GM18505 (cell line): Measurements from ENCODE around the gene TRNP1.

Experiments
- ATAC-seq: cut with Tn5 transposase; IDR thresholded peaks from one replicate; pipeline ENCODE4 v1.9.1; 2021; ENCODE audit not compliant: unreplicated experiment
- POLR2A ChIP-seq: IDR thresholded peaks from 4 replicates; pipeline ENCODE4 v1.6.1; 2011; ENCODE audit warnings: borderline replicate concordance; ENCODE audit not compliant: insufficient read depth, insufficient read length; ENCODE audit errors: extremely low read depth

TRNP1 gene

DNA sequence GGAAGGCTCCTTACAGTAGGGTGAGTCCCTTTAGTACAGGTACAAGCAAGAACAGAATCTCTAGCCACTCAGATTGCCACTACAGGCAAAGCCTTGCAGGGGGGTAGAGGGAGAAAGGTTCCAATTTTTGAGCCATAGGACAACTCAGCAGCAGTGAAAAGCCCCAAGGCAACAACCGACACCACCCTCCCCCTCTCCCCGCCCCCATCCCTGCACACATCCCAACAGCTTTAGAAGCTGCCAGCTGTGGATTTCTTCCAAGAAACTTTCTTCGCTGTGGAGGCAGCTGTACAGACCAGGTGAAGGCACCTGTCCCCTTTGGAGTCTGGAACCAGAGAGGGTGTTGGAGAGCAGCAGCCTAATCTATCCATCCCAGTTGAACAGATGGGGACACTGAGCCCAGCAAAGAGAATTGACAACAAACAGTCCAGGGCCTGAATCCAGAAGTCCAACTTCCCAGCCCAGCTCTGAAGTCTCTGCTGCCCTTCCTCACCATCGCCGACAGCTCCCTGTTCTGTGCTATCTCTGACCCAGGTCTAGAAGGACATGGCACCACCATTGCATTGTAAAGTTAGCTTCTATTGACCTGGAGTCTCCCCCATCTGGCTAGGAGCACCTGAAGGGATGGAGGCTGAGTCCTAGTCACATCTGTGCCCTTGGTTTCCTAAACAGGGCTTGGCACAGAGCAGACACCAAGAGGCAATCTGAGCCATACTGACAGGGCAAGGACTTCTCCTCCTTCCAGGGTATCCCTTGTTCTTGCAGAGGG lies 16.9 kb downstream of the TRNP1 start:
- ATAC-seq, result no peak
- no peak for TF ChIP-seq POLR2A

- ATAC-seq, result no peak
- no peak for TF ChIP-seq POLR2A
Observed at GRCh38 chr1:27011058-27011764, 17.7 kb downstream of the TRNP1 start.

DNA sequence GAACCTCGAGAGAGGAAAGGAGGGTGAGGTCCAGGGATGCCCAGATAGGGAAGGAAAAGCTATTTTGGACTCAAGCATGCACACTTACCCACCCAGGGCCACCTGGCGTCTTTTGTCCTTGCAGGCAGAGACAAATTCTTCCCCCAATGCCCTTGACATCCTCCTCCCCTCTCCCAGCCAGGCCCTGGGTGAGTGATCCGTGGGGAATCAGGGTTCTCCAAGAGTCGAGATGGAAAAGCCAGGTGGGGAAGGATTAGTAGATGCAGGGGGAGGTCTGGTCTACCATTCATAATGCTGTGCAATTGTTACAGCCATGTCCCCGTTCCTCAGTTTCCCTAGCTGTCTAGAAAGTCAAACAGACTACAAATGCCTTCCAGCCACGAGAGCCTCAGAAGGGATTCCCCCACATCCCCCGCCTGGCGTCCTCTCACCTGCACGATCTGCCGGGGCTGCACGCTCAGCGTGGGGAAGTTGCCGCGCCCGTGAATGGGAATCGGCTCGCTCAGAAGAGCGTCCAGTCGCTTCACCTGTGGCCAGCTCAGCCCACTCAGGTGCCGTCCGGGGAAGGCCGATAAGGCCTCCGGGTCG lies 18.6 kb downstream of the TRNP1 start:
- ATAC-seq, result no peak
- no peak for TF ChIP-seq POLR2A

GRCh38 chr1:27015260-27015659 lies 21.8 kb downstream of the TRNP1 start:
- TF ChIP-seq POLR2A, result no peak
- no peak for ATAC-seq

- no peak for ATAC-seq
- no peak for TF ChIP-seq POLR2A
Observed at GRCh38 chr1:27016376-27016775, 22.9 kb downstream of the TRNP1 start.

GRCh38 chr1:27017207-27017606 lies 23.7 kb downstream of the TRNP1 start:
- no peak for TF ChIP-seq POLR2A
- no peak for ATAC-seq

GRCh38 chr1:27018316-27018715 lies 24.8 kb downstream of the TRNP1 start:
- ATAC-seq, result no peak
- TF ChIP-seq POLR2A, result no peak

DNA sequence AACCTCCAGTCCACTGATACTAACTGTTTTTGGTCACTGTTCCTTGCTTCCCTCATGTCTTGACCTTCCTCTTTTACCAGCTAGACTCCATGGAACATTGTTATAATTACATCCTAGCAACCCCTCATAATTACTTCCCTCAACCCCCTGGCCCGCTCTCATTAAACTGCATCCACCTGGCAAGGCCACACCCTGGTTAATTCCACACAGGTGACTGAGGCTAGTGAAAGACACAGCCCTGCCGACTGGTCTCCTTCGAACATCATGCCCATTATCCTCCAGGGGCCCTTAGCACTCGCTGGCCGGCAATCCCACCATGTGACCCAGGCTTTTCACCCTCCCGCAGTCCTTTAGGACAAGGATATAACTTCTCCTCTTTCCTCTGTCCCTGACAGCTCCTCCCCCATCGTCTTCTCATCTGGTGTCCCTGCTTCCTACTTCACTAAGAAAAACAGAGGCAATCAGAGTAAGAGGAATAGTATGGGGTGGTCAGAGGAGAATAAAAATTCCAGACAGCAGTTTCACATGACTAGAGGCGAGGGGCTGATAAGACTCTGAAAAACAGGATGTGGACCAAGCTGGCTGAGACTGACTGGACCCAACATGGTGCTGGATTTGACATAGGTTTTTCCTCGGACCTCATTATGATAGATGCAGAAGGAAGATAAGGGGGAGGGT lies 28.0 kb downstream of the TRNP1 start:
- no peak for ATAC-seq
- no peak for TF ChIP-seq POLR2A

GRCh38 chr1:27025718-27026117 lies 32.2 kb downstream of the TRNP1 start:
- ATAC-seq, result no peak
- TF ChIP-seq POLR2A, result no peak

DNA sequence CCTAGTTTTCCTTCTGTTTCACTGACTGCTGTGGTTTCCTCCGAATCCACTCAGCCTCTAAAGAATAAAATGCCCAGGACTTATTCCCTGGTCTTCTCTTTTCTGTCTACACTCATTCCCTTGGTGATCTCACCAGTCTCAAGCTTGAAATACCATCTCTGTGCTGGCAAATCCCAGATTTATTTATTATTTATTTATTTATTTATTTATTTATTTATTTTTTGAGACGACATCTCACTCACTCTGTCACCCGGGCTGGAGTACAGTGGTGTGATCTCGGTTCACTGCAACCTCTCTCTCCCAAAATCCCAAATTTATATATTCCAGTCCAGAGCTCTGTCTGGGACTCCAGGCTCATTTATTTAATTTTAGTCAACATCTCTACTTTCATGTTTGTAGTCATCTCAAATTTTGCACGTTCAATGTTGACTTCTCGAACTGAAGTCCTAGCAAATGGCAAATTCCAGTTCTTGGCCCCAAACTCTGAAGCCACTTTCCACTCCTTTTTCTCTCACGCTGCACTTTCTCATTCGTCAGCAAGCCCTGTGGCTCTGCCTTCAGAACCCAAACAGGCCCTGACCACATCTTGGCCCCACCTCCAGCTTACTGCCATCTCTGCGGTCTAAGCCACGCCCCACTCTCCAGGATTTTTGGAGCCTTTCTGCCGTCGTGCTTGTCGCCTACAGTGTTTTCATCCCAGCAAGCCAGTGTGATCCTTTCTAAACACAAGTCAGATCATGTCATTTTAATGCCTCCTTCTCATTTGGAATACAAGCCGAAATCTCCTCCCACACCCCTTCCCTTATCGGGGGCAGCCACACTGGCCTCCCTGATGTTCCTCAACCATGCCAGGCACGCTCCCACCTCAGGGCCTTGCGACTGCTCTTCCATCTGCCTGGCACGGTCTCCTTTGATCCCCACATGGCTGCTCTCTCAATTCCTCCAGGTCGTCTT lies 33.4 kb downstream of the TRNP1 start:
- ATAC-seq, result no peak
- no peak for TF ChIP-seq POLR2A

GRCh38 chr1:27027575-27028250 lies 34.2 kb downstream of the TRNP1 start:
- no peak for TF ChIP-seq POLR2A
- ATAC-seq, result no peak

DNA sequence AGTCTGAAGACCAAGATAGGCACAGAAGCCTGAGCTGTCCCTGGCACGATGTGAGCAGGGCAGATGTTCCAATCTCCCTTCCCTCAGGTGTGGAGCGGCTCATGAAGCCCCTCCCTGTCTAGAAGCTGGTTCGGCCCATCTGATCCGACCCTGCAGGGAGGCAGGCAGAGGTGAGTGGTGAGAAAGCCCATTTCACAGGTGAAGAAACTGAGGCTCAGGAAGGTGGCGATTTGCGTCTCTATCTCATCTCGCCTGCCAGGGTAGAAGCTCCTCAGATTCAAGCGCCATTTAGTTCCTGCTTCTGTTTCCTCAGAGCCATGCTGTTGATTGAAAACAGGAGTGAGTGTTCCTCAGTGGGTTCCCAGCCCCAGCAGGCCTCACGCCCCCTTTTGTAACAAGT lies 36.0 kb downstream of the TRNP1 start:
- ATAC-seq, result no peak
- TF ChIP-seq POLR2A, result no peak
